Ishikawa (cell line): Measurements from ENCODE around the gene PLEKHG4.

Experiments used
- CEBPB ChIP-seq: IDR thresholded peaks from 2 replicates; pipeline ENCODE4 v1.6.1; 2012
- CREB1 ChIP-seq: IDR thresholded peaks from 2 replicates; pipeline ENCODE4 v1.6.1; 2012; ENCODE audit warnings: low read depth
- EGR1 ChIP-seq: IDR thresholded peaks from 2 replicates; pipeline ENCODE4 v1.6.1; 2012
- EP300 ChIP-seq: IDR thresholded peaks from 2 replicates; pipeline ENCODE4 v1.6.1; 2012; ENCODE audit warnings: borderline replicate concordance
- FOXM1 ChIP-seq: IDR thresholded peaks from 2 replicates; pipeline ENCODE4 v1.6.1; 2012; ENCODE audit warnings: low read depth, borderline replicate concordance
- NFIC ChIP-seq: IDR thresholded peaks from 2 replicates; pipeline ENCODE4 v1.6.1; 2012
- RAD21 ChIP-seq: IDR thresholded peaks from 2 replicates; pipeline ENCODE4 v1.6.1; 2012; ENCODE audit warnings: low read depth
- YY1 ChIP-seq: IDR thresholded peaks from 2 replicates; pipeline ENCODE4 v1.6.1; 2012; ENCODE audit warnings: low read depth
- TF ChIP-seq, protein P1 (sequence below): IDR thresholded peaks from 2 replicates; pipeline ENCODE4 v1.6.1; 2012; ENCODE audit warnings: low read depth, mild to moderate bottlenecking
- TF ChIP-seq, protein P2 (sequence below): IDR thresholded peaks from 2 replicates; pipeline ENCODE4 v1.6.1; 2012
- TF ChIP-seq, protein P3 (sequence below): IDR thresholded peaks from 2 replicates; pipeline ENCODE4 v1.6.1; 2012

DNA sequence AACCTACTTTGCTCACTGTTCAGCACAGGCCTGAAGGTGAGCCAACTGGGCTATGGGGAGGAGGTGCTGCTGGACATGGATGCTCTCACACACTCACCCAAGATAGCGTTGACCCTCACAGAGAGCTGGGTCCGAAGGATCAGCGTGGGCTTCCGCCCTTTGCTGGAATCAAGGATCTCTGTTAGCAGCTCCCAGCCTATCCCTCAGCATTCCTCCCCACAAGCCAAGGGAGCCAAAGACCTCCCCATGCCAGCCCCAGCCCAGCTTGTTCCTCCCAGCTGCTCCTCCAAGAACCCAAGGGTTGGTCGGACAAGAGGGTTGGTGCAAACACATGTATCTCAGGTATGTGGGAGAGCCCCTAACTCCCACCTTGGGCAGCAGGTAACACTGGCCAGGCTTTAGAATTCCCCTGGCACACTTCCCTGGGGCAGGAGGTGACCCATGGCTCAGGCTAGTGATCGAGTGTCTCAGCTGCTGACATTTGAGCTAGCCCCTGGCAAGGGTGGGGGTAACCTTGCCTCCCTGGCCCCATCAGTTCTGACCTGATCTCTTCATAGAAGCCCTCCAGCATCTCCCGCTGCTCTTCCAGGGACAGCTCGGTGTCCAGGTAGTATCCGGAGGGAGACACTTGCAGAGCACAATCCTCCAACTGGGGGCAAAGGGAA lies 40.4 kb upstream of the PLEKHG4 start:
- TF ChIP-seq CREB1 (no peak), EGR1 (no peak), EP300 (no peak), RAD21 (no peak), CEBPB (no peak), YY1 (no peak), FOXM1 (no peak), NFIC (no peak)
- TF ChIP-seq, protein P1, sequence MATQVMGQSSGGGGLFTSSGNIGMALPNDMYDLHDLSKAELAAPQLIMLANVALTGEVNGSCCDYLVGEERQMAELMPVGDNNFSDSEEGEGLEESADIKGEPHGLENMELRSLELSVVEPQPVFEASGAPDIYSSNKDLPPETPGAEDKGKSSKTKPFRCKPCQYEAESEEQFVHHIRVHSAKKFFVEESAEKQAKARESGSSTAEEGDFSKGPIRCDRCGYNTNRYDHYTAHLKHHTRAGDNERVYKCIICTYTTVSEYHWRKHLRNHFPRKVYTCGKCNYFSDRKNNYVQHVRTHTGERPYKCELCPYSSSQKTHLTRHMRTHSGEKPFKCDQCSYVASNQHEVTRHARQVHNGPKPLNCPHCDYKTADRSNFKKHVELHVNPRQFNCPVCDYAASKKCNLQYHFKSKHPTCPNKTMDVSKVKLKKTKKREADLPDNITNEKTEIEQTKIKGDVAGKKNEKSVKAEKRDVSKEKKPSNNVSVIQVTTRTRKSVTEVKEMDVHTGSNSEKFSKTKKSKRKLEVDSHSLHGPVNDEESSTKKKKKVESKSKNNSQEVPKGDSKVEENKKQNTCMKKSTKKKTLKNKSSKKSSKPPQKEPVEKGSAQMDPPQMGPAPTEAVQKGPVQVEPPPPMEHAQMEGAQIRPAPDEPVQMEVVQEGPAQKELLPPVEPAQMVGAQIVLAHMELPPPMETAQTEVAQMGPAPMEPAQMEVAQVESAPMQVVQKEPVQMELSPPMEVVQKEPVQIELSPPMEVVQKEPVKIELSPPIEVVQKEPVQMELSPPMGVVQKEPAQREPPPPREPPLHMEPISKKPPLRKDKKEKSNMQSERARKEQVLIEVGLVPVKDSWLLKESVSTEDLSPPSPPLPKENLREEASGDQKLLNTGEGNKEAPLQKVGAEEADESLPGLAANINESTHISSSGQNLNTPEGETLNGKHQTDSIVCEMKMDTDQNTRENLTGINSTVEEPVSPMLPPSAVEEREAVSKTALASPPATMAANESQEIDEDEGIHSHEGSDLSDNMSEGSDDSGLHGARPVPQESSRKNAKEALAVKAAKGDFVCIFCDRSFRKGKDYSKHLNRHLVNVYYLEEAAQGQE, result no peak
- TF ChIP-seq, protein P2, sequence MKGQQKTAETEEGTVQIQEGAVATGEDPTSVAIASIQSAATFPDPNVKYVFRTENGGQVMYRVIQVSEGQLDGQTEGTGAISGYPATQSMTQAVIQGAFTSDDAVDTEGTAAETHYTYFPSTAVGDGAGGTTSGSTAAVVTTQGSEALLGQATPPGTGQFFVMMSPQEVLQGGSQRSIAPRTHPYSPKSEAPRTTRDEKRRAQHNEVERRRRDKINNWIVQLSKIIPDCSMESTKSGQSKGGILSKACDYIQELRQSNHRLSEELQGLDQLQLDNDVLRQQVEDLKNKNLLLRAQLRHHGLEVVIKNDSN, result no peak
- TF ChIP-seq, protein P3, sequence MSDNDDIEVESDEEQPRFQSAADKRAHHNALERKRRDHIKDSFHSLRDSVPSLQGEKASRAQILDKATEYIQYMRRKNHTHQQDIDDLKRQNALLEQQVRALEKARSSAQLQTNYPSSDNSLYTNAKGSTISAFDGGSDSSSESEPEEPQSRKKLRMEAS, result no peak
